Lower lobe of right lung (tissue), 2 donors: ENCODE data around the gene PPIH. TPM values are rescaled to one million over a fixed set of nuclear protein-coding genes. Genes with fewer than 3 reads are reported as not detected.
A peak's percentile ranks its signal among the peaks of the same experiment; 100 is the strongest.

ENCODE experiments used
- ATAC-seq, 2 donors: fragments of 200-7000 bp; cut with Tn5 transposase; one replicate each; pipeline ENCODE4 v1.9.1; 2020 to 2022; ENCODE audit warnings: mild to moderate bottlenecking in 2 of 2, moderate library complexity in 2 of 2
- DNase-seq: peaks from one replicate; pipeline ENCODE4 v3.0.0-alpha.2; 2020
- H3K27ac ChIP-seq: fragments of 200-600 bp; one replicate; pipeline ENCODE4 v1.8.0; 2022
- H3K27me3 ChIP-seq: fragments of 200-600 bp; one replicate; pipeline ENCODE4 v1.8.0; 2022; ENCODE audit warnings: low read depth
- H3K36me3 ChIP-seq: fragments of 200-600 bp; one replicate; pipeline ENCODE4 v1.8.0; 2022; ENCODE audit warnings: mild to moderate bottlenecking
- H3K4me1 ChIP-seq: fragments of 200-600 bp; one replicate; pipeline ENCODE4 v1.8.0; 2022
- H3K4me3 ChIP-seq: fragments of 200-600 bp; one replicate; pipeline ENCODE4 v1.8.0; 2022; ENCODE audit warnings: mild to moderate bottlenecking
- H3K9me3 ChIP-seq: fragments of 200-600 bp; one replicate; pipeline ENCODE4 v1.8.0; 2022
- CTCF ChIP-seq: fragments of 200-600 bp; IDR thresholded peaks from one replicate; pipeline ENCODE4 v1.8.0; 2022; ENCODE audit warnings: antibody characterized with exemption, mild to moderate bottlenecking
- intact Hi-C: fragments of 100-400 bp; cut with DNase I; formaldehyde crosslinking; loops from one replicate; pipeline ENCODE4 v1.11.0; 2022
- total RNA-seq: library from RNA; stranded (reverse); fragmentation: NEBNext Ultra II Directional; extraction: Animal tissue kit (Norgen Biotek cat#: 25700); gene quantifications from one replicate; pipeline ENCODE4 v1.2.1, GENCODE V29; 2021
- donor health status: DM: no; HTN: yes; CAD: no; lungs with severe emphysema.

The PPIH gene
- total RNA-seq, 1 donor from 2014 or later: 25.1 TPM

GRCh38 chr1:42682739-42683531 lies 24.7 kb downstream of the PPIH start:
- Histone ChIP-seq H3K36me3 (peaks cover 23% of the 10 kb centered on the region), H3K9me3 (no peaks in the 10 kb centered on the region), H3K4me3 (peak overlapping the region; percentile 76), H3K27me3 (no peaks in the 10 kb centered on the region), H3K4me1 (peaks cover 61% of the 10 kb centered on the region), H3K27ac (peak overlapping the region; percentile 90)
- no peak for TF ChIP-seq CTCF
- ATAC-seq (peak; percentile 79 to 88), DNase-seq (peak; percentile 91)
- intact Hi-C loops: no loop called here

GRCh38 chr1:42684139-42684538 lies 25.9 kb downstream of the PPIH start:
- H3K4me1 ChIP-seq: peaks cover 72% of the 10 kb centered on the region
- peak overlapping the region; percentile 76 for H3K4me3 ChIP-seq
- intact Hi-C loops: no loop called here
- H3K9me3 ChIP-seq: no peaks in the 10 kb centered on the region
- no peaks in the 10 kb centered on the region for H3K27me3 ChIP-seq
- no peak for DNase-seq
- H3K36me3 ChIP-seq: peaks cover 23% of the 10 kb centered on the region
- no peak for TF ChIP-seq CTCF
- H3K27ac ChIP-seq: no peak overlapping the region
- ATAC-seq: no peak

- Histone ChIP-seq H3K9me3 (no peaks in the 10 kb centered on the region), H3K27ac (no peak overlapping the region), H3K36me3 (peaks cover 23% of the 10 kb centered on the region), H3K4me1 (peaks cover 80% of the 10 kb centered on the region), H3K27me3 (no peaks in the 10 kb centered on the region), H3K4me3 (no peak overlapping the region)
- intact Hi-C loops: no loop called here
- ATAC-seq (no peak), DNase-seq (no peak)
- TF ChIP-seq CTCF: no peak
Observed at GRCh38 chr1:42686418-42686817, 28.2 kb downstream of the PPIH start.

GRCh38 chr1:42689912-42690311 lies 31.7 kb downstream of the PPIH start:
- DNase-seq: no peak
- Histone ChIP-seq H3K4me1 (peaks cover 90% of the 10 kb centered on the region), H3K4me3 (no peak overlapping the region), H3K9me3 (no peaks in the 10 kb centered on the region), H3K27ac (no peak overlapping the region), H3K36me3 (peaks cover 19% of the 10 kb centered on the region), H3K27me3 (no peaks in the 10 kb centered on the region)
- intact Hi-C loops: no loop called here
- no peak for TF ChIP-seq CTCF
- peak in 1 of 2 donors; percentile 42 for ATAC-seq

GRCh38 chr1:42690477-42691156 lies 32.4 kb downstream of the PPIH start:
- ATAC-seq: peak in 1 of 2 donors; percentile 27
- Histone ChIP-seq H3K9me3 (no peaks in the 10 kb centered on the region), H3K4me3 (no peak overlapping the region), H3K27me3 (no peaks in the 10 kb centered on the region), H3K36me3 (peaks cover 24% of the 10 kb centered on the region), H3K4me1 (peaks cover 83% of the 10 kb centered on the region), H3K27ac (no peak overlapping the region)
- peak; percentile 8 for TF ChIP-seq CTCF
- DNase-seq: no peak
- intact Hi-C loops: no loop called here
